DMS79 treated with DMSO at 0.1 percent for 48 hours (cell line): Measurements from ENCODE around the gene ITPKA.

Experiments used
- DNase-seq: peaks from one replicate; lab custom pipeline; 2025; lab: John Stamatoyannopoulos, UW

The ITPKA gene

DNA sequence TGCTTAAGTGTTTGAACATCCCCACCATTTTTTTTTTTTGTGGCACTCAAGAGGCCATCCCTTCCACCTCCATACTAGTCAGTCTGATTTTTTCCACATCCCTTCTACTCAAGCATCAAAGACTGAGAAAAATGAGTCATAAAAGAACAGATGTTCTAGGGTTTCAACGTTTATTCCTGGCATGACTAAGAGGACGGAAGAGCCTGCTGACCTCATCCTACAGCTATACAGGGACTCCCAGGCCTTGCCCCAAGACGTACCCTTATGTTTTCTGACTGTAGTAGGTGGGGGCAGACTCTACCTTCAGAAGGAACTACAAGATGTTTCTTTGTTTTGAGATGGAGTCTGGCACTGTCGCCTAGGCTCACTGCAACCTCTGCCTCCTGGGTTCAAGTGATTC, 3.3 kb upstream of the ITPKA start:
- peak; percentile 13 for DNase-seq

DNA sequence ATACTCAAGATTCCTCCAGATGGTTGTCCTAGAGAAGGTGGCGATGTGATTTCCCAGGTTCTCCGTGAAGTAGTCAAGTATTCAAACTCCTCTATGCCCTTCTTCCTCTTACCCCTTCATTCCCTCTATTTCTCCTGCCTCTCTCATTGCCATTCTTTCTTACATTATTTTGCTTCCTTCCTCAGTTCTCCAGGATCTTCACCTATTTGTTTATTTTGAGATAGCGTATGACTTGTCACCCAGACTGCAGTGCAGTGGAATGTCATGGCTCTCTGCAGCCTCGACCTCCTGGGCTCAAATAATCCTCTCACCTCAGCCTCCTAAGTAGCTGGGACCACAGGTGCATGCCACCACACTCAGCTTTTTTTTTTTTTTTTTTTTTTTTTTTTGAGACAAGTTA, 1.8 kb upstream of the ITPKA start:
- no peak for DNase-seq

- DNase-seq, result no peak
Observed at GRCh38 chr15:41492597-41493204, 973 bp upstream of the ITPKA start.

- DNase-seq, result no peak
Observed at GRCh38 chr15:41493902-41494189, 172 bp downstream of the ITPKA start.

GRCh38 chr15:41494190-41494921, 682 bp downstream of the ITPKA start:
- DNase-seq, result no peak

- no peak for DNase-seq
Observed at GRCh38 chr15:41494922-41495735, 1.5 kb downstream of the ITPKA start.

- no peak for DNase-seq
Observed at GRCh38 chr15:41495736-41496599, 2.3 kb downstream of the ITPKA start.

GRCh38 chr15:41498657-41499056, 5.0 kb downstream of the ITPKA start:
- no peak for DNase-seq

DNA sequence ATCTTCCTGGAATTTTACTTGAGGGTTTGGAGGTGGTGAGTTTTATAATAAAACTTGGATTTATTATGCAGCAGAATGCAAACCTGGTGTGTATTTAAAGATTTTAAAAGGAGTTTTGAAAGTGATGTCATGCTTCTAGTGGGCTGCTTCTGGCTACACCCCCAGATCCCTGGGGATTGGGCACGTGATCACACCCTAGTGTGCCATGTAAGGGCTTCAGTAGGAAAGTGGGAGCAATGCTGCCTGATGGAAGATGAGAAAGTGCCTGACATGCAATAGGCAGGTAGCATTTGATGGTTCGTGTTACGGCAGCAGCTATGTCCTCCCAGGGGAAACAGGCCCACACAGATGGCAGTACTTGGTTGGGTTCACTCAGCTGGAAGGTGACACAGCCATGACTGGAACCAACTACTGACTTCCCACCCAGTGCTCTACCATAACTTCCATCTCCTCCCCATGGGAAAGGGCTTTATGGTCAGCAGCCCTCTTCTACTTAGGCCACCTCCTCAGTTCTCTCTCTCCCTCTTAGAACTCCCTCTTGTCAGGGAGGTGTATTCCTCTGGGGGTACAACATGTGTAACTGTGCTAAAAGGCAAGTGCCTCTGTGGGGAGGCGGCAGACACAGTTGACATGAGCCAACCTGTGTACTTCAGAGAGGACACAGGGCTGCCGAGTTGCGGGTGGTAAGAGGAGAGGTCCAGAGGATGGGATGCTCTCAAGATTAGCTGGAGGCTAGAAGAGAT, 5.6 kb downstream of the ITPKA start:
- DNase-seq, result no peak

GRCh38 chr15:41501191-41501917, 7.7 kb downstream of the ITPKA start:
- no peak for DNase-seq

DNA sequence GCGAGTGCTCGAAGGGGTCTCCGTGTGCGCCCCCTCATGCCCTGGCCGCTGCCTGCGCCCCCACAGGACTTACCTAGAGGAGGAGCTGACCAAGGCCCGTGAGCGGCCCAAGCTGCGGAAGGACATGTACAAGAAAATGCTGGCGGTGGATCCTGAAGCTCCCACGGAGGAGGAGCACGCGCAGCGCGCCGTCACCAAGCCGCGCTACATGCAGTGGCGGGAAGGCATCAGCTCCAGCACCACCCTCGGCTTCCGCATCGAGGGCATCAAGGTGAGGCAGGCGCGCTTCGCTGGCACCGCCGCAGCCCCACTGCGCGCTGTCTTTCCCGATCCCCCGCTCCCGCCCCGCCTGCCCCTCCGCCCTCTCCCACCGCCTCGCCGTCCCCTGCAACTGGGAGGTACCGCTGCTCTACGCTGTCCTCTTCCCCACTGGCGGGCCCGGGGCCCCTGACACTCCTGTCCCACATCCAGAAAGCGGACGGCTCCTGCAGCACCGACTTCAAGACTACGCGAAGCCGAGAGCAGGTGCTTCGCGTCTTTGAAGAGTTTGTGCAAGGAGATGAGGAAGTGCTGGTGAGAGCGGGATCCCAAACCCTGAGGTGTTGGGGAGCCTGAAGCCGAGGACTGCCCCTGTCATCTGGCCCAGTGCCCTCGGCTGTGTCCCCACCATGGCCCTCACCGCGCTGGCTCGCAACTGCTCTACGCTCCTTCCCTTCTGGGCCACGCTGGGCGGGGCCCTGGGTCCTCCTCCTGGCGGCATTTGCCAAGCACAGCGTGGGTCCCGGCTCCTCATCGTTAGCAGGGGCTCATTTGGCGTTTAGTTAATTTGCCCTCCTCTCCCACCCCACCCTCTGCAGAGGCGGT, 8.5 kb downstream of the ITPKA start:
- DNase-seq, result no peak

DNA sequence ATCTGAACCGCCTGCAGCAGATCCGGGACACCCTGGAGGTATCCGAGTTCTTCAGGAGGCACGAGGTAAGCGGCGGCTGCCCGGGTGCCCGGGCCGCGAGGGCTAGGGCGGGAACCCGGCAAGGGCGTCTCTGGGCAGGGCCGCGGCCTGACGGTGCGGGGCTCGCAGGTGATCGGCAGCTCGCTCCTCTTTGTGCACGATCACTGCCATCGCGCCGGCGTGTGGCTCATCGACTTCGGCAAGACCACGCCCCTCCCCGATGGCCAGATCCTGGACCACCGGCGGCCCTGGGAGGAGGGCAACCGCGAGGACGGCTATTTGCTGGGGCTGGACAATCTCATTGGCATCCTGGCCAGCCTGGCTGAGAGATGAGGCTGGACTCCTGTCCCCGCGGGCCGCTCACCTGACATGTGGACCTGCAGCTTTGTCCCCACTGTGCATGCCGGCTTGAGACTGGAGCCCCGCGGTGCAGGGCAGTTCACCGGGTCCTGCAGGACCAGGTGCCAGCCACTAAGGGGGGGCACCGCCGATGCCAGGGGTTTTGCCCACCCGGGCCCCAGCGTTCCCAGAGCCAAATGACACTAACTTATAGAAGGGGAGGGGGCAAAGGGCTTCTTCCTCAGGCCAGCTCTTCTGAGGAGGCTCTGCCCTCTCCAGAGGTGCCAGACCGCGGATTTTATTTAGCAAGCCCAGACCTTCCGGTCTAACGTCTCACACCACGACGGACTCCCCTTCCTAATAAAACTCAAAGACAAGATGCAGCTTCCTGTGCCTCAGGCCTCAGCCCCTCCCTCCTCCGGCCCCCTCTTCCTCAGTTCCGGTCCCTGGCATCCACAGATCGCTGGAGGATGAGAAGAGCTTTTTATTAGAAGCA, 9.4 kb downstream of the ITPKA start:
- DNase-seq, result no peak

DNA sequence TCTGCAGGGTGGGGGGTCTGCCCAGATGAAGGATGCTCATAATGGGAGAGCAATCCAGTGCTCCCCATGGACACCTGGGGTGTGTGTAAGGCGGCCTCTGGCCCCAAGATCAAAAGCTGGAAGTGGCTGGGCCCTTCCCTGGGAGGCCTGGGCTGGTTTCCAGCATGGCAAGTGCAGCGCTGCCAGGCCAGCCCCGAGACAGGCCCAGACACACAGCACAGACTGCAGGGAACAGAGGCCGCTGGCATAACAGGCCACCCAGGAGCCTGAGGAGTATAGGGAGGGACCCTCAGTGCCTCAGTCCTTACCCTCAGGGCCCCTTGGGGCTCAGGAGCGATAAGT, 10.0 kb downstream of the ITPKA start:
- DNase-seq, result no peak

GRCh38 chr15:41504751-41505492, 11.2 kb downstream of the ITPKA start:
- no peak for DNase-seq

- DNase-seq, result no peak
Observed at GRCh38 chr15:41505776-41506175, 12.1 kb downstream of the ITPKA start.

DNA sequence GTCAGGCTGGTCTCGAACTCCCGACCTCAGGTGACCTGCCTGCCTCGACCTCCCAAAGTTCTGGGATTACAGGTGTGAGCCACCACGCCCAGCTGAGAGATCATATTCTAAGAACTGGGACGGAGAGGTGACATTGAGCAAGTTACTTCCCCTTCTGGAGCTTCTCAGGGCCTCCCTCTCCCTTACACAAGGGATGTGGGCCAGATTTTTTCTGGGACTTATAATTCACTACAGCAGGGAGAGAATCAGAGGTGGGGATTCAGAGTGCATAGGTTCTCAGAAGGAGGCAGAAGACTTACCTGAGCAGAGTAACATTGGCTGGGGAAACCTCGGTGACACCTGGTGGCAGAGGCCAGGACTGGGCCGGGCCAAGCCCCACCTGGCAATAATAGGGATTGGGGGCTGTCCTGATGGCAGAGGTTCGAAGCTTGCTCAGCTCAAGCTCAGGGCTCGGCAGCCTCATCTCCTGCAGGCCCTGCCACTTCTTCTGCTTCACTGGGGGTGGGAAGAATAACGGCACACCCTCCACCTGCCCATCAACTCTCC, 13.2 kb downstream of the ITPKA start:
- DNase-seq, result no peak

GRCh38 chr15:41507820-41508290, 14.2 kb downstream of the ITPKA start:
- no peak for DNase-seq

- DNase-seq, result no peak
Observed at GRCh38 chr15:41510728-41511127, 17.1 kb downstream of the ITPKA start.
